OCI-LY7 (cell line): ENCODE results near the gene H1-8. TPM values are rescaled to one million over a fixed set of nuclear protein-coding genes. Genes with fewer than 3 reads are reported as not detected.

Experiments used
- BruUV-seq: library from RNA; stranded (reverse); fragments of 400-500 nt; replicated peaks from 2 replicates; lab custom pipeline; 2021; lab: Mats Ljungman, UMichigan
- CTCF ChIA-PET: fragments of 300-600 bp; sonication (Branson Sonifier 250); formaldehyde crosslinking; loops from one replicate; lab custom pipeline; 2022; ENCODE audit warnings: antibody characterized with exemption; ENCODE audit not compliant: unreplicated experiment; lab: Charles Lee
- POLR2A ChIA-PET: fragments of 300-600 bp; sonication (Branson Sonifier 250); formaldehyde crosslinking; loops from one replicate; lab custom pipeline; 2022; ENCODE audit warnings: antibody characterized with exemption; lab: Charles Lee
- DNase-seq: peaks from one replicate; pipeline ENCODE4 v3.0.0-alpha.2; 2015; ENCODE audit warnings: low spot score
- H2AFZ ChIP-seq: fragments of 200-600 bp; sonication (generic), shearing (Covaris generic); 2 replicates; pipeline ENCODE4 v1.6.1; 2014; ENCODE audit warnings: mild to moderate bottlenecking, antibody characterized with exemption, low read length, moderate library complexity
- H3K27ac ChIP-seq: fragments of 200-600 bp; sonication (generic); 2 replicates; pipeline ENCODE4 v1.5.1; 2014; ENCODE audit warnings: mixed run types, low read depth, mild to moderate bottlenecking, moderate library complexity, low read length, inconsistent platforms; ENCODE audit not compliant: poor library complexity, severe bottlenecking
- H3K36me3 ChIP-seq: fragments of 200-600 bp; sonication (generic); 2 replicates; pipeline ENCODE4 v1.6.1; 2014; ENCODE audit warnings: mild to moderate bottlenecking, antibody characterized with exemption, low read length, moderate library complexity, mixed read lengths; ENCODE audit not compliant: insufficient read depth
- H3K4me1 ChIP-seq: fragments of 200-600 bp; sonication (generic); 2 replicates; pipeline ENCODE4 v1.5.1; 2014; ENCODE audit warnings: mild to moderate bottlenecking, low read length; ENCODE audit not compliant: insufficient read depth, poor library complexity, severe bottlenecking
- H3K4me2 ChIP-seq: fragments of 200-600 bp; sonication (generic); 2 replicates; pipeline ENCODE4 v1.6.1; 2014; ENCODE audit warnings: mild to moderate bottlenecking, low read length
- H3K4me3 ChIP-seq: fragments of 200-600 bp; sonication (generic); 2 replicates; pipeline ENCODE4 v1.5.1; 2014; ENCODE audit warnings: mild to moderate bottlenecking, low read depth, low read length; ENCODE audit not compliant: poor library complexity, severe bottlenecking
- H3K79me2 ChIP-seq: fragments of 200-600 bp; sonication (generic); 2 replicates; pipeline ENCODE4 v1.6.1; 2016; ENCODE audit warnings: low read depth, mild to moderate bottlenecking, low read length, moderate library complexity, mixed read lengths; ENCODE audit not compliant: insufficient read depth
- H3K9me2 ChIP-seq: fragments of 200-600 bp; sonication (generic); 2 replicates; pipeline ENCODE4 v1.6.1; 2016; ENCODE audit warnings: mild to moderate bottlenecking, low read length, mixed read lengths; ENCODE audit not compliant: insufficient read depth
- H3K9me3 ChIP-seq: fragments of 200-600 bp; sonication (generic); 2 replicates; pipeline ENCODE4 v1.6.1; 2014; ENCODE audit warnings: mild to moderate bottlenecking, mixed run types, low read length, mixed read lengths
- H4K20me1 ChIP-seq: fragments of 200-600 bp; sonication (generic); 2 replicates; pipeline ENCODE4 v1.6.1; 2014; ENCODE audit warnings: mild to moderate bottlenecking, antibody characterized with exemption, low read length, moderate library complexity, mixed read lengths; ENCODE audit not compliant: insufficient read depth
- CTCF ChIP-seq: fragments of 200-600 bp; sonication (generic); conservative IDR thresholded peaks from 2 replicates; pipeline ENCODE4 v1.5.1; 2014; ENCODE audit warnings: mild to moderate bottlenecking, antibody characterized with exemption, low read length, moderate library complexity, mixed read lengths
- EZH2phosphoT487 ChIP-seq: fragments of 200-600 bp; sonication (generic); IDR thresholded peaks from 2 replicates; pipeline ENCODE4 v1.6.1; 2018; ENCODE audit warnings: low read depth, borderline replicate concordance, mild to moderate bottlenecking, mixed run types, antibody characterized with exemption, low read length, moderate library complexity, mixed read lengths
- intact Hi-C: fragments of 100-400 bp; cut with micrococcal nuclease; formaldehyde crosslinking; loops from one replicate; pipeline ENCODE4 v1.10.0; 2022; ENCODE audit not compliant: unreplicated experiment
- total RNA-seq, 2 experiments: library from RNA; depleted of rRNA in 1 of 2; stranded (reverse); fragments of >200 nt in 1 of 2; shearing (Covaris generic) in 1 of 2; gene quantifications; 2 replicates each; pipeline ENCODE4 v1.2.3, GENCODE V29; 2014 to 2022

Gene H1-8
- total RNA-seq, 2 experiments from 2014 or later: not detected

DNA sequence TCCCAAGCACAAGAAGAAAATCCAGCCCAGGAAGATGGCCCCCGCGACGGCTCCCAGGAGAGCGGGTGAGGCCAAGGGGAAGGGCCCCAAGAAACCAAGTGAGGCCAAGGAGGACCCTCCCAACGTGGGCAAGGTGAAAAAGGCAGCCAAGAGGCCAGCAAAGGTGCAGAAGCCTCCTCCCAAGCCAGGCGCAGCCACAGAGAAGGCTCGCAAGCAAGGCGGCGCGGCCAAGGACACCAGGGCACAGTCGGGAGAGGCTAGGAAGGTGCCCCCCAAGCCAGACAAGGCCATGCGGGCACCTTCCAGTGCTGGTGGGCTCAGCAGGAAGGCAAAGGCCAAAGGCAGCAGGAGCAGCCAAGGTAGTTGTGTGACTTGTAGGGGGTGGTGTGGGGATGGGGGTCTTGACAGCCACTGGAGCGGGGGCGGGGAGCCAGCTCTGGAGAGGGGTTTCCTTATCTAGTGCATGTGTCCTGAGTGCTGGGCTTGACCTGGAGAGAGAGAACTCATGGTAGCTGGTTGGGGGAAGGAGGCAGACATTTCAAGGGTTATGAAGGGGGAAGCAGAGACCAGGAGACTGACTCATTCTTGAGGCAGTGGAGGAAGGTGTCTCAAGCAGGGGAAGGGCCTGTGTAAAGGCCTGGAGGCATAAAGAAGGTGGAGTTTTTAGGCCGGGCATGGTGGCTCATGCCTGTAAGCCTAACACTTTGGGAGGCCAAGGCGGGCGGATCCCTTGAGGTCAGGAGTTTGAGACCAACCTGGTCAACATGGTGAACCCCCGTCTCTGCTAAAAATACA is 6.2 kb downstream of the H1-8 start:
- CTCF ChIA-PET: no interaction called here
- Histone ChIP-seq H3K9me3 (no peaks in the 10 kb centered on the region), H2AFZ (no peak overlapping the region), H3K27ac (no peak overlapping the region), H3K4me1 (peaks cover 11% of the 10 kb centered on the region), H3K9me2 (no peaks in the 10 kb centered on the region), H3K4me2 (no peak overlapping the region), H3K79me2 (no peaks in the 10 kb centered on the region), H4K20me1 (no peaks in the 10 kb centered on the region), H3K36me3 (no peaks in the 10 kb centered on the region), H3K4me3 (no peak overlapping the region)
- BruUV-seq: no TSS peak
- POLR2A ChIA-PET: interaction anchor here (0.9 to 1.1 kb wide), 2 partner anchors 10 to 28 kb away, joined by 3 to 5 read pairs; no protein-coding TSS in a partner anchor
- TF ChIP-seq EZH2phosphoT487 (no peak), CTCF (no peak)
- intact Hi-C loops: no loop called here
- no peak for DNase-seq

DNA sequence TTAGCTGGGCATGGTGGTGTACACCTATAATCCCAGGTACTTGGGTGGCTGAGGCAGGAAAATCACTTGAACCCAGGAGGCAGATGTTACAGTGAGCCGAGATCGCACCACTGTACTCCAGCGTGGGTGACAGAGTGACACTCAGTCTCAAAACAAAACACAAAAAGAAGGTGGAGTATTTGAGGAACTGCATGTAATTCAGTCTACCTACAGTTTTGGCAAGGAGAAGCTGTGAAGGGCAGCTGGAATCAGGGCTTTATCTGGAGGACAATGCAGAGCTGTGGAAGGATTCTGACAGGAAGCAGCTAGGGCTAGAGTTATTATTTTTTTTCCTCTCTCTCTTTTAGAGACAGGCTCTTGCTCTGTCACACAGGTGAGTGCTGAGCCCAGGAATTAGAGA is 6.8 kb downstream of the H1-8 start:
- Histone ChIP-seq H3K4me2 (no peak overlapping the region), H3K4me1 (peaks cover 17% of the 10 kb centered on the region), H2AFZ (no peak overlapping the region), H3K79me2 (no peaks in the 10 kb centered on the region), H3K9me2 (no peaks in the 10 kb centered on the region), H4K20me1 (no peaks in the 10 kb centered on the region), H3K27ac (no peak overlapping the region), H3K9me3 (no peaks in the 10 kb centered on the region), H3K36me3 (no peaks in the 10 kb centered on the region), H3K4me3 (no peak overlapping the region)
- CTCF ChIA-PET: no interaction called here
- no peak for TF ChIP-seq EZH2phosphoT487
- TF ChIP-seq CTCF: no peak
- POLR2A ChIA-PET: interaction anchor here (0.9 to 1.1 kb wide), 3 partner anchors 9 to 678 kb away, joined by 3 to 5 read pairs (median 3); no protein-coding TSS in a partner anchor
- BruUV-seq: no TSS peak
- intact Hi-C loops: no loop called here
- DNase-seq: no peak
